K562 (cell line): ENCODE measurements around the gene OOSP4B. TPM values are rescaled to one million over a fixed set of nuclear protein-coding genes. Genes with fewer than 3 reads are reported as not detected.

Experiments used
- ATAC-seq: fragments of 200-7000 bp; cut with Tn5 transposase; 3 replicates; pipeline ENCODE4 v1.9.1; 2020; ENCODE audit warnings: moderate library complexity
- BruUV-seq: library from RNA; stranded (reverse); fragments of 400-500 nt; replicated peaks from 2 replicates; lab custom pipeline; 2021; lab: Mats Ljungman, UMichigan
- CTCF ChIA-PET: fragments of 300-600 bp; formaldehyde crosslinking; extraction: SDS; loops from one replicate; lab custom pipeline; 2021; ENCODE audit warnings: low intra/inter-chr PET ratio; lab: Yijun Ruan, JAX
- POLR2A ChIA-PET: fragments of 300-600, 350-650 bp; sonication (Branson Sonifier 250); formaldehyde crosslinking; extraction: SDS; loops from one replicate; lab custom pipeline; 2021; ENCODE audit warnings: antibody characterized with exemption, inconsistent platforms; lab: Yijun Ruan, JAX
- DNase-seq, 4 experiments: peaks; one replicate each; pipeline versions ENCODE4 v3.0.0 to v3.0.0-alpha.2; 2011 to 2018; ENCODE audit warnings: low spot score in 3 of 4, mixed read lengths in 3 of 4; ENCODE audit errors: extremely low read depth in 1 of 4
- FAIRE-seq: peaks from 2 replicates; lab custom pipeline; 2011; peaks lifted over from hg19 to GRCh38; lab: Jason Lieb, UNC
- H2AFZ ChIP-seq: 2 replicates; pipeline ENCODE4 v1.6.0; 2011; ENCODE audit warnings: low read depth, low read length, control low read depth, inconsistent platforms
- H3K27ac ChIP-seq: fragments of 200-600 bp; 3 replicates; pipeline ENCODE4 v1.8.0; 2011; ENCODE audit warnings: low read depth, mild to moderate bottlenecking, control low read depth, inconsistent platforms, low read length, moderate library complexity, mixed read lengths; ENCODE audit errors: extremely low read depth
- H3K27me3 ChIP-seq, 2 experiments: fragments of 300-600 bp in 1 of 2; 2 replicates in 1 of 2; 3 replicates in 1 of 2; pipeline versions ENCODE4 v1.6.0 to v1.8.0; 2011; ENCODE audit warnings: inconsistent platforms in 2 of 2, low read length in 2 of 2, mild to moderate bottlenecking in 1 of 2, mixed read lengths in 1 of 2, moderate library complexity in 1 of 2; ENCODE audit not compliant: control insufficient read depth in 2 of 2, insufficient read depth in 2 of 2
- H3K36me3 ChIP-seq: fragments of 300-600 bp; 3 replicates; pipeline ENCODE4 v1.8.0; 2011; ENCODE audit warnings: mild to moderate bottlenecking, low read length, inconsistent platforms; ENCODE audit not compliant: control insufficient read depth, insufficient read depth
- H3K4me1 ChIP-seq, 2 experiments: fragments of 200-600 bp in 1 of 2; replicated peaks in 1 of 2; 2 replicates in 1 of 2; 3 replicates in 1 of 2; pipeline versions ENCODE4 v1.5.1 to v1.8.0; 2011; ENCODE audit warnings: inconsistent platforms in 2 of 2, low read length in 2 of 2, mild to moderate bottlenecking in 1 of 2, mixed read lengths in 1 of 2, moderate library complexity in 1 of 2; ENCODE audit not compliant: control insufficient read depth in 2 of 2, insufficient read depth in 2 of 2
- H3K4me2 ChIP-seq: 2 replicates; pipeline ENCODE4 v1.6.1; 2011; ENCODE audit warnings: low read length, control low read depth, inconsistent platforms, mixed read lengths; ENCODE audit not compliant: insufficient read depth
- H3K4me3 ChIP-seq: fragments of 200-600 bp; sonication (generic), shearing (Covaris generic); 2 replicates; pipeline ENCODE4 v1.5.1; 2016; ENCODE audit warnings: control low read depth, inconsistent platforms
- H3K79me2 ChIP-seq: fragments of 200-600 bp; 3 replicates; pipeline ENCODE4 v1.8.0; 2011; ENCODE audit warnings: low read length, inconsistent platforms; ENCODE audit not compliant: control insufficient read depth, insufficient read depth
- H3K9ac ChIP-seq, 2 experiments: 2 replicates each; pipeline versions ENCODE4 v1.6.0 to v1.6.1; 2011; ENCODE audit warnings: low read depth in 2 of 2, low read length in 2 of 2, control low read depth in 1 of 2, inconsistent platforms in 1 of 2, mild to moderate bottlenecking in 1 of 2, mixed read lengths in 1 of 2; ENCODE audit not compliant: insufficient read depth in 1 of 2
- H3K9me1 ChIP-seq: one replicate; pipeline ENCODE4 v1.6.0; 2011; ENCODE audit warnings: inconsistent platforms, mild to moderate bottlenecking, low read length, moderate library complexity; ENCODE audit not compliant: control insufficient read depth, insufficient read depth
- H3K9me3 ChIP-seq: replicated peaks from 2 replicates; pipeline ENCODE4 v1.5.1; 2011; ENCODE audit warnings: low read depth, low read length, inconsistent platforms; ENCODE audit not compliant: control insufficient read depth, insufficient read depth
- H4K20me1 ChIP-seq: replicated peaks from 2 replicates; pipeline ENCODE4 v1.6.1; 2011; ENCODE audit warnings: low read length, inconsistent platforms, mixed read lengths; ENCODE audit not compliant: control insufficient read depth, insufficient read depth
- ATF1 ChIP-seq, 2 experiments: fragments of 450-650 bp in 1 of 2; IDR thresholded peaks; 2 replicates each; pipeline ENCODE4 v1.6.1; 2016; ENCODE audit warnings: missing compliant biosample characterization in 1 of 2, missing genetic modification characterization in 1 of 2
- ATF4 ChIP-seq: fragments of 450-650 bp; formaldehyde crosslinking; IDR thresholded peaks from 2 replicates; pipeline ENCODE4 v1.4.0; 2022; ENCODE audit warnings: mild to moderate bottlenecking, moderate library complexity
- CBFA2T2 ChIP-seq: fragments of 450-650 bp; conservative IDR thresholded peaks from 2 replicates; pipeline ENCODE4 v1.6.1; 2017; ENCODE audit warnings: mild to moderate bottlenecking
- JUN ChIP-seq, 2 experiments: sonication (generic) in 1 of 2; formaldehyde crosslinking in 1 of 2; IDR thresholded peaks; 2 replicates each; pipeline versions ENCODE4 v1.6.1 to v1.8.0; 2012 to 2022; ENCODE audit warnings: borderline replicate concordance in 2 of 2, mild to moderate bottlenecking in 2 of 2, improper control_type of control experiment in 1 of 2, low read depth in 1 of 2, low read length in 1 of 2, missing genetic modification reagents in 1 of 2
- JUND ChIP-seq, 2 experiments: IDR thresholded peaks; 2 replicates in 1 of 2; 3 replicates in 1 of 2; pipeline ENCODE4 v1.6.1; 2011; ENCODE audit warnings: borderline replicate concordance in 2 of 2, low read depth in 2 of 2, low read length in 2 of 2, improper control_type of control experiment in 1 of 2, missing biosample characterization in 1 of 2, missing genetic modification characterization in 1 of 2, missing genetic modification reagents in 1 of 2
- MECOM ChIP-seq: fragments of 250-450 bp; sonication (Bioruptor Pico); IDR thresholded peaks from 2 replicates; pipeline ENCODE4 v1.8.0; 2022; ENCODE audit warnings: inconsistent platforms
- MEIS2 ChIP-seq: fragments of 450-650 bp; IDR thresholded peaks from 2 replicates; pipeline ENCODE4 v1.6.1; 2014; ENCODE audit warnings: mild to moderate bottlenecking; ENCODE audit not compliant: partially characterized antibody
- NCOR1 ChIP-seq: fragments of 450-650 bp; IDR thresholded peaks from 2 replicates; pipeline ENCODE4 v1.6.1; 2016; ENCODE audit warnings: mild to moderate bottlenecking, moderate library complexity
- NRF1 ChIP-seq, 2 experiments: fragments of 450-650 bp; IDR thresholded peaks in 1 of 2; conservative IDR thresholded peaks in 1 of 2; 2 replicates each; pipeline ENCODE4 v1.6.1; 2014; ENCODE audit warnings: mild to moderate bottlenecking in 2 of 2
- POLR2AphosphoS5 ChIP-seq: IDR thresholded peaks from 2 replicates; pipeline ENCODE4 v1.6.1; 2011; ENCODE audit warnings: mild to moderate bottlenecking, low read depth, low read length, moderate library complexity; ENCODE audit not compliant: control insufficient read depth, insufficient read depth
- POLR2G ChIP-seq: fragments of 200-400 bp; formaldehyde crosslinking; IDR thresholded peaks from 2 replicates; pipeline ENCODE4 v1.6.1; 2017; ENCODE audit warnings: low read depth, mild to moderate bottlenecking, antibody characterized with exemption, low read length, moderate library complexity
- RAD21 ChIP-seq, 2 experiments: fragments of 250-450 bp in 1 of 2; fragments of 450-650 bp in 1 of 2; sonication (Bioruptor Pico) in 1 of 2; formaldehyde crosslinking in 1 of 2; IDR thresholded peaks in 1 of 2; conservative IDR thresholded peaks in 1 of 2; 2 replicates each; pipeline versions ENCODE4 v1.4.0 to v1.8.0; 2020 to 2022; ENCODE audit warnings: mild to moderate bottlenecking in 2 of 2, moderate library complexity in 1 of 2
- SNAPC5 ChIP-seq: fragments of 250-450 bp; sonication (Bioruptor Pico); IDR thresholded peaks from 2 replicates; pipeline ENCODE4 v1.8.0; 2021; ENCODE audit warnings: moderate library complexity, mild to moderate bottlenecking, inconsistent platforms
- STAT5A ChIP-seq: IDR thresholded peaks from 2 replicates; pipeline ENCODE4 v1.6.1; 2012; ENCODE audit warnings: low read length, inconsistent platforms, borderline replicate concordance
- ZNF280B ChIP-seq: fragments of 250-450 bp; sonication (Bioruptor Pico); IDR thresholded peaks from 2 replicates; pipeline ENCODE4 v1.5.1; 2021; ENCODE audit warnings: mild to moderate bottlenecking
- WGBS: fragments of 100-300 bp; shearing (Covaris generic); methylation state at CpG from one replicate; pipeline ENCODE4 v1.1.6; 2016; ENCODE audit warnings: low coverage, mixed read lengths; ENCODE audit not compliant: insufficient coverage; ENCODE audit errors: missing lambda C conversion rate; 5-methylcytosine and 5-hydroxymethylcytosine counted together
- in situ Hi-C: fragments of 300-500 bp; cut with MboI; formaldehyde crosslinking; loops from 4 replicates; pipeline ENCODE4 v1.15.0; 2018; ENCODE audit warnings: inconsistent platforms, mixed read lengths
- intact Hi-C: fragments of 100-400 bp; cut with micrococcal nuclease; formaldehyde crosslinking; loops from 2 replicates; pipeline ENCODE4 v1.14.2; 2022
- polyA plus RNA-seq, 8 experiments: library from polyadenylated mRNA; depleted of rRNA in 4 of 8; stranded (reverse) in 5 of 8; unstranded in 3 of 8; fragments of >200 nt; fragmentation: Nextera tagmentation in 2 of 8; fragmentation: Illumina TruSeq in 1 of 8; extraction: Ambion mirVana in 2 of 8; extraction: Trizol in 1 of 8; gene quantifications; 2 replicates each; pipeline versions ENCODE4 v1.2.1 to v1.2.3, GENCODE V29; 2011 to 2014; ENCODE audit warnings: inconsistent platforms in 1 of 8, missing spikeins in 1 of 8
- total RNA-seq, 7 experiments: library from RNA; depleted of rRNA in 6 of 7; stranded (reverse); fragments of >200 nt in 6 of 7; fragmentation: Illumina TruSeq in 2 of 7; extraction: Trizol in 2 of 7; gene quantifications; 2 replicates each; pipeline versions ENCODE4 v1.2.1 to v1.2.3, GENCODE V29; 2011 to 2021; ENCODE audit warnings: low replicate concordance in 1 of 7

Gene OOSP4B
- total and polyA plus RNA-seq, 9 of the 15 experiments (the other 6 are each of a cell fraction or from before 2014, with no cell fraction given): 0.10 to 0.43 (median 0.15) TPM; not detected in 5

- CTCF ChIA-PET: no interaction called here
- peak; percentile 81 for FAIRE-seq
- no peak for TF ChIP-seq POLR2G
- TF ChIP-seq STAT5A: peak; percentile 73
- peak in 1 of 2 experiments; percentile 47 for TF ChIP-seq RAD21 (CRISPR knock-in tag; conservative IDR thresholded peaks at IDR 0.05 in 1 of 2, IDR thresholded peaks at IDR 0.05 in 1 of 2)
- TF ChIP-seq NCOR1: peak; percentile 69
- TF ChIP-seq CBFA2T2: peak; percentile 78
- TF ChIP-seq ATF4 (CRISPR knock-in tag): peak; percentile 64; the same call in 1 of the 2 replicates
- no peak for TF ChIP-seq JUN (IDR thresholded peaks at IDR 0.05; ENCODE audit: borderline replicate concordance, low read depth, low read length)
- TF ChIP-seq JUN (CRISPR knock-in tag; IDR thresholded peaks at IDR 0.05; ENCODE audit: borderline replicate concordance): 0 out of 2 replicates have a peak, but pooled peaks have one; percentile 23
- TF ChIP-seq MECOM (CRISPR knock-in tag): peak; percentile 83; the same call in 1 of the 2 replicates
- TF ChIP-seq MEIS2: no peak
- no peak for TF ChIP-seq ATF1 (CRISPR knock-in tag; IDR thresholded peaks at IDR 0.05)
- TF ChIP-seq ATF1 (tag; IDR thresholded peaks at IDR 0.05): 0 out of 2 replicates have a peak, but pooled peaks have one; percentile 5
- TF ChIP-seq SNAPC5 (CRISPR knock-in tag): no peak
- TF ChIP-seq POLR2AphosphoS5: peak; percentile 49; the same call in 1 of the 2 replicates
- TF ChIP-seq ZNF280B (CRISPR knock-in tag): no peak
- peak; percentile 55 for TF ChIP-seq JUND (IDR thresholded peaks at IDR 0.05; ENCODE audit: borderline replicate concordance, low read depth, low read length)
- no peak; the same call in 2 of the 3 replicates for TF ChIP-seq JUND (tag; IDR thresholded peaks at IDR 0.05; ENCODE audit: borderline replicate concordance, low read depth, low read length)
- 0 out of 4 replicates have a peak, but pooled peaks of 1 of the 2 experiments have one; percentile 9 for TF ChIP-seq NRF1 (conservative IDR thresholded peaks at IDR 0.05 in 1 of 2, IDR thresholded peaks at IDR 0.05 in 1 of 2)
Measured at GRCh38 chr11:60056349-60056969, 39.5 kb downstream of the OOSP4B start, which contains the start of gene MS4A3. MS4A3 (plus strand) TSS chr11:60056665; CDS start chr11:60061161, 4,496 bp downstream.

More at GRCh38 chr11:60056349-60056969, 39.5 kb downstream of the OOSP4B start, which contains the start of gene MS4A3:
- peak within 1 kb of the TSS; percentile 19; the same call in 1 of the 2 replicates for H3K4me3 ChIP-seq
- H3K4me2 ChIP-seq: peak within 1 kb of the TSS; percentile 66
- POLR2A ChIA-PET: interaction anchor here (0.6 kb wide), 1 partner anchor 359 kb away, joined by 4 read pairs; no protein-coding TSS in a partner anchor
- H3K79me2 ChIP-seq: peaks cover 18% of the 10 kb centered on the region; the same call in 2 of the 3 replicates
- H3K27ac ChIP-seq: peak within 1 kb of the TSS; percentile 62; the same call in 2 of the 3 replicates
- H3K9me3 ChIP-seq: no peaks in the 10 kb centered on the region
- 2% methylated on average over 8 of the region's 8 CpGs for WGBS
- peaks cover 3 to 25% of the 10 kb centered on the region in 2 experiments; a peak in 4 of 5 replicates for H3K4me1 ChIP-seq
- peak within 1 kb of the TSS; percentile 64 for H2AFZ ChIP-seq
- no peaks in the 10 kb centered on the region for H4K20me1 ChIP-seq
- intact Hi-C loops: loop anchor here (1.0 to 10.0 kb wide), 3 partner anchors 66 to 302 kb away; partner anchors contain the start of gene STX3
- no peaks in the 10 kb centered on the region for H3K27me3 ChIP-seq
- no TSS peak for BruUV-seq
- in situ Hi-C loops: no loop called here
- peak; percentile 90 for ATAC-seq
- H3K9ac ChIP-seq: peak within 1 kb of the TSS; percentile 14 to 31; a peak in 2 of 4 replicates
- no peaks in the 10 kb centered on the region for H3K9me1 ChIP-seq
- no peaks in the 10 kb centered on the region for H3K36me3 ChIP-seq
- peak; percentile 20 to 76 (median 34) for DNase-seq
